Activated T-cell treated with anti-CD3 and anti-CD28 coated beads for 48 hours (primary cell): ENCODE measurements around the gene BUB1B.

Experiments
- DNase-seq: peaks from one replicate; pipeline ENCODE4 v3.0.0-alpha.2; 2020; ENCODE audit warnings: low read depth

The BUB1B gene

GRCh38 chr15:40240619-40241221, 79.9 kb downstream of the BUB1B start:
- DNase-seq: no peak

GRCh38 chr15:40241269-40242212, 80.7 kb downstream of the BUB1B start:
- DNase-seq: no peak

- DNase-seq: no peak
Observed at GRCh38 chr15:40242213-40242599, 81.3 kb downstream of the BUB1B start.

DNA sequence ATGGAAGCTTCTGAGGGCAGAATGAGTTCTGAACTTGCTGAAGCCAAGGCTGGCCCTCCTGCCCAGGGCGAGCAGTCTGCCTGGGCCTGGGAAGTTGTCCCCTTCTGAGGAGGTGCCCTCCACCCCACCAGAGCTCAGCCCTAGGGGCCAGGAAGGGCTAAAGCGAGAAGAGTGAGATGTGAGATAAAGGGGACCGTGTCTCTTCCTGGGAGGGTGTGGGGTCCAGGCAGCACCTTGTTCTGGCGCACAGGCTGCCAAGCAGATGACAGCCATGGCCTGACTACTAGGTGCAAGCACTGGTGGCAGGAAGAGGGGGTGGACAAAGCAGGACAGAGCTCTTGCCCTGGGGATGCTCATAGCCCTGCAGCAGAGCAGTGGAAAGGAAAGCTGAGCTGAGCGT, 81.7 kb downstream of the BUB1B start:
- no peak for DNase-seq

DNA sequence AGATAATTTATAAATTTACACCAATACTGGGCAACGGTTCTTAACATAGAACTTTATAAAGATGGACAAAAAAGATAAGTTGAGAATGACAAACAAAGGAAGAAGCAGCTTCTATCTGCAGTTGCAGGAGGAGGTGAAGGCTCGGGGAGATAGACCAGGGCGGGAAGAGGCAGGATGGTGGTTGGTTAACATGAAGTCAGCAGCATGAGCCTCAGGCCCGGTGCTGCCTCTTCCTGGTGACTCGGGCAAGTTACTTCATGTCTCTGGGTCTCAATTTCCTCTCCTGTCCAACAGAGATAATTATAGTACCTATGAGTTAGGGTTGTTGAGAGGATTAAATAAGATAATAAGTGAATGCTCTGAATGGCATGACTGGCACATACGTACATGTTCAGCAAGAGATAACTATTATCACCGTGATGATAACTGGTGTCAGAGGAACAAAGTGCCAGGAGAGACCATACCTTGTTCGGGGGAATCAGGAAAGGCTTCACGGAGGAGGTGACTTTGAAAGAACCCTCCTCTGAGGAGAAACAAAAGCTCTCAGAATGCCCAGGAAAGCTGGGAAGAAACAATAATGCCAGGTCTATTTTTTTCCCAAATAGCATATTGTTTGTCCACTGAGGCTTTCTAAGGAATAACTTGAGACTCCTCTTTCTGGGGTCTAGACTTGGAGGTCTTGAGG, 82.4 kb downstream of the BUB1B start:
- no peak for DNase-seq

GRCh38 chr15:40244961-40245523, 84.2 kb downstream of the BUB1B start:
- DNase-seq: no peak

DNA sequence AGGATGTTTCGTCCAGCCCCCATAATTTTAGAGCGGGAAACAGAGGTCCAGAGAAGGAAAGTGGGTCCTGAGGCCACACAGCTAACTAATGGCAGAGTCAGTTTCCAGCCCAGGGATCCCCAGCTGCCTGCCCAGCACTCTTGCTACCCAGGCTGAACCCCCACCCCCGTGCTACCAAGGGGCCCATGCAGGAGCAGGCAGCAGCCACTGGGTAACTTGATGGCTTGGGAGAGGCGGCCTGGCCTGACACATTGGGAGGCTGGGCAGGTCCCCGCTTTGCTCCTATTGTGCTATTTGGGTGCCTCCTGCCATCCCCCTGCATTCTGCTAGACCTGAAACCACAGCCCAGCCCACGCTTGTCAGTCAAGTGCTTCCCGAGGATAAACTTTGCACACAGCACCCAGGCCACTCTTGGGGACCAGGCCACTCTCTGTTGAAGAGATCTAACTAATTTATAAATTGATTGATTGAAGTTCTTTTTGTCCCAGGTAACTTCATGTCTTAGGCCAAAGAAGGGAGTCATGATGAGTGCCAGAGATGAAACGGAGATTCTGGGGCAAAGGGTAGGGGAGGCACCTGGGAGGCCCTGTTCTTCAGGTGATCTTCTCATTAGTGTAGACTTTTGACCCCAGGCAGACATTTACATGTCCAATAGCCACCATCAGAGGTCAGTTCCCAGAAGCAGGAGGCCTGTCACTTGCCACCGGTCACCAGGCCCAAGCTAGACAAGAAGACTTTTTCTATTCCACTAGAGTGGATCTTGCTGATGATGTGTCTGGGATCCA, 85.0 kb downstream of the BUB1B start:
- DNase-seq: no peak

GRCh38 chr15:40246496-40247280, 85.8 kb downstream of the BUB1B start:
- no peak for DNase-seq

DNA sequence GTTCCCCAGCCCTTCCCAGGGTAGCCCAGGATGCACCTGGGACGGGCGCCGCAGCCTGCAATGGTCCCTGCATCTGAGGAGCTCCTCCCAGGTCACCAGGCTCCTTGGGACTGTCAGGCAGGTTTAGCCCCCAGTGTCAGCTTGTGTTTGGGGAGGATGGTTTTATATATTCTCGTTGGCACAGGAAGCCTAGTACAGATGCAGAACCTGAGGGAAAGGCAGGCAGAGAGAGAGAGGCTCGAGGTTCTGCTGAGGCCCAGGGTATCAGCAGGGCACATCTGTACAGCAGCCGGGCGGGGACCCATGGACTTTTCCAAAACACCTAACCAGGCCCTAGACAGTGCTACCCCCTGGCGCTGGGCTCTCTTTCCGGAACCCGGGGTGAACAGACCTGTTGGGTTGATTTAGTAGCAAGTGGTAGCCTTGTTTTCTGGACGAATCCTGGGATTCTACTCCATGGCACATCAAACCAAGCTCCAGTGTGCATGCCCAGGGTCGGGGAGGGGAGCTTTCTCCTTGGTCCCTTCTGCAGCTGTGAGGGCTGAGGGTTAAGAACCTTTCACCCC, 86.6 kb downstream of the BUB1B start:
- DNase-seq: no peak

GRCh38 chr15:40248006-40248783, 87.3 kb downstream of the BUB1B start:
- no peak for DNase-seq

GRCh38 chr15:40249477-40250303, 88.8 kb downstream of the BUB1B start:
- DNase-seq: no peak

DNA sequence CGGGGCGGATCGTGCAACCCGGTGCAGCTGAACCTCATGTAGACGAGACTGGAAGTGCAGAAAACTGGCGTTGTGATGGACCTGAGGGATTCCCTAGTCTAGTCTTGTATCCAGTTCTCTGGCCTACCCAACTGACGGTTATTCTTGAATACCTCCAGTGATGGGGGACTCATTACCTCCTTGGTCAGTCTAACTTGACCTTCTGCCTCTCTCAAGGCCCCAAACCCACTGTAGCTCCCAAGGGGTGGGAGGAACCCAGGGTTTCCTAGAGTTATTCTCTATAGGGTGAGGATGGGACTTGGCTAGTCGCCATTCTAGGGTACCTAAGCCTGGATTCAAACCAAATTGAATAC, 89.4 kb downstream of the BUB1B start:
- no peak for DNase-seq

- DNase-seq: no peak
Observed at GRCh38 chr15:40250771-40251483, 90.1 kb downstream of the BUB1B start.

GRCh38 chr15:40251486-40252140, 90.7 kb downstream of the BUB1B start:
- no peak for DNase-seq

- no peak for DNase-seq
Observed at GRCh38 chr15:40252141-40252437, 91.2 kb downstream of the BUB1B start.

GRCh38 chr15:40252438-40253166, 91.7 kb downstream of the BUB1B start:
- no peak for DNase-seq

GRCh38 chr15:40253167-40253790, 92.4 kb downstream of the BUB1B start:
- DNase-seq: no peak
